PC-9 (cell line): ENCODE measurements around the gene PLXND1. TPM values are rescaled to one million over a fixed set of nuclear protein-coding genes. Genes with fewer than 3 reads are reported as not detected.

Source experiments
- BruUV-seq: library from RNA; stranded (reverse); fragments of 400-500 nt; replicated peaks from 2 replicates; lab custom pipeline; 2021; lab: Mats Ljungman, UMichigan
- CTCF ChIA-PET: fragments of 300-600 bp; sonication (Branson Sonifier 250); formaldehyde crosslinking; loops from one replicate; lab custom pipeline; 2022; ENCODE audit warnings: antibody characterized with exemption; lab: Charles Lee
- POLR2A ChIA-PET: fragments of 300-600 bp; sonication (Branson Sonifier 250); formaldehyde crosslinking; loops from one replicate; lab custom pipeline; 2022; ENCODE audit warnings: antibody characterized with exemption; ENCODE audit not compliant: unreplicated experiment; lab: Charles Lee
- DNase-seq, 2 experiments: peaks; one replicate each; pipeline versions ENCODE4 v3.0.0 to v3.0.0-alpha.2; 2015 to 2022; ENCODE audit warnings: mixed read lengths in 1 of 2
- H2AFZ ChIP-seq: fragments of 200-600 bp; sonication (generic); 2 replicates; pipeline ENCODE4 v1.8.1; 2017; ENCODE audit warnings: antibody characterized with exemption
- H3F3A ChIP-seq: fragments of 200-600 bp; sonication (generic); 2 replicates; pipeline ENCODE4 v1.8.1; 2017; ENCODE audit warnings: antibody characterized with exemption, mild to moderate bottlenecking, low read depth; ENCODE audit not compliant: insufficient read depth
- H3K27ac ChIP-seq: fragments of 200-600 bp; sonication (generic); 2 replicates; pipeline ENCODE4 v1.6.1; 2016; ENCODE audit warnings: mixed run types
- H3K27me3 ChIP-seq: fragments of 200-600 bp; sonication (generic); 2 replicates; pipeline ENCODE4 v1.6.1; 2016; ENCODE audit warnings: low read depth, mixed run types; ENCODE audit not compliant: insufficient read depth
- H3K36me3 ChIP-seq: fragments of 200-600 bp; sonication (generic); 2 replicates; pipeline ENCODE4 v1.6.1; 2016; ENCODE audit warnings: low read depth, mixed run types
- H3K4me1 ChIP-seq: fragments of 200-600 bp; sonication (generic); replicated peaks from 2 replicates; pipeline ENCODE4 v1.6.1; 2016; ENCODE audit warnings: mixed run types; ENCODE audit not compliant: insufficient read depth
- H3K4me2 ChIP-seq: fragments of 200-600 bp; sonication (generic); 2 replicates; pipeline ENCODE4 v1.6.1; 2017; ENCODE audit warnings: mixed run types
- H3K4me3 ChIP-seq: fragments of 200-600 bp; sonication (generic); 2 replicates; pipeline ENCODE4 v1.6.1; 2016; ENCODE audit warnings: mixed run types
- H3K79me2 ChIP-seq: fragments of 200-600 bp; sonication (generic); 2 replicates; pipeline ENCODE4 v1.6.1; 2017; ENCODE audit warnings: low read depth, mixed run types
- H3K9me2 ChIP-seq: fragments of 200-600 bp; sonication (generic); 2 replicates; pipeline ENCODE4 v1.8.1; 2017; ENCODE audit warnings: mild to moderate bottlenecking; ENCODE audit not compliant: insufficient read depth
- H3K9me3 ChIP-seq: fragments of 200-600 bp; sonication (generic); 2 replicates; pipeline ENCODE4 v1.8.1; 2016; ENCODE audit warnings: low read depth; ENCODE audit not compliant: insufficient read depth
- H4K20me1 ChIP-seq: fragments of 200-600 bp; sonication (generic); 2 replicates; pipeline ENCODE4 v1.8.1; 2017; ENCODE audit not compliant: insufficient read depth
- EZH2 ChIP-seq: fragments of 200-600 bp; sonication (generic); IDR thresholded peaks from 2 replicates; pipeline ENCODE4 v1.8.0; 2017; ENCODE audit warnings: antibody characterized with exemption, low read depth
- intact Hi-C: fragments of 100-400 bp; cut with micrococcal nuclease; formaldehyde crosslinking; loops from one replicate; pipeline ENCODE4 v1.10.0; 2022; ENCODE audit not compliant: unreplicated experiment
- total RNA-seq: library from RNA; stranded (reverse); gene quantifications from 2 replicates; pipeline ENCODE4 v1.2.3, GENCODE V29; 2021
- TF ChIP-seq, protein P1 (sequence below): fragments of 200-600 bp; sonication (generic); conservative IDR thresholded peaks from 2 replicates; pipeline ENCODE4 v1.6.1; 2017; ENCODE audit warnings: mixed run types, antibody characterized with exemption, mild to moderate bottlenecking, moderate library complexity

Gene PLXND1
- total RNA-seq, 1 experiment from 2014 or later = 44.4 TPM

DNA sequence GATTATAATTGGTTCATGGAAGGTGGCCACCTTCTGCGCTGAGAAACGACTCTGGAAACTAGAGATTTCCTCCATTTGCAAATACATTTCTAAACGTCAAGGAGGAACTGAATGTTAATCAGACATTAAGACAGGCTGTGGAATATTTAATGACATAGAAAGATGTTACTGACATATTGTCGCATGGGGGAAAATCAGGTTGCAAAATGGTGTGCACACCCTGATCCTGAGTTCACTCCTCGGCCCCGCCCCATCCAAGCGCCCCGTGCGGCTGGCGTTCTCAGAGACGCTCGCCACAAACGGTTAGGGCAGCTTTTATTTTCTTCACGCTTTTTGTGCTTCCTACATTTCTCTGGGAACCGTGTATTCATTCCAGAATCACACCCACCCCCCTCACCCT, 52.8 kb downstream of the PLXND1 start:
- no TSS peak for BruUV-seq
- no peak for DNase-seq
- TF ChIP-seq, protein P1, sequence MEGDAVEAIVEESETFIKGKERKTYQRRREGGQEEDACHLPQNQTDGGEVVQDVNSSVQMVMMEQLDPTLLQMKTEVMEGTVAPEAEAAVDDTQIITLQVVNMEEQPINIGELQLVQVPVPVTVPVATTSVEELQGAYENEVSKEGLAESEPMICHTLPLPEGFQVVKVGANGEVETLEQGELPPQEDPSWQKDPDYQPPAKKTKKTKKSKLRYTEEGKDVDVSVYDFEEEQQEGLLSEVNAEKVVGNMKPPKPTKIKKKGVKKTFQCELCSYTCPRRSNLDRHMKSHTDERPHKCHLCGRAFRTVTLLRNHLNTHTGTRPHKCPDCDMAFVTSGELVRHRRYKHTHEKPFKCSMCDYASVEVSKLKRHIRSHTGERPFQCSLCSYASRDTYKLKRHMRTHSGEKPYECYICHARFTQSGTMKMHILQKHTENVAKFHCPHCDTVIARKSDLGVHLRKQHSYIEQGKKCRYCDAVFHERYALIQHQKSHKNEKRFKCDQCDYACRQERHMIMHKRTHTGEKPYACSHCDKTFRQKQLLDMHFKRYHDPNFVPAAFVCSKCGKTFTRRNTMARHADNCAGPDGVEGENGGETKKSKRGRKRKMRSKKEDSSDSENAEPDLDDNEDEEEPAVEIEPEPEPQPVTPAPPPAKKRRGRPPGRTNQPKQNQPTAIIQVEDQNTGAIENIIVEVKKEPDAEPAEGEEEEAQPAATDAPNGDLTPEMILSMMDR = no peak
- no peak for TF ChIP-seq EZH2
- ChIA-PET POLR2A (no interaction called here), CTCF (no interaction called here)
- H3K9me3 ChIP-seq = no peaks in the 10 kb centered on the region
- intact Hi-C loops = no loop called here
- H3K4me1 ChIP-seq = peaks cover 22% of the 10 kb centered on the region
- no peaks in the 10 kb centered on the region for H4K20me1 ChIP-seq
- H3K36me3 ChIP-seq = no peaks in the 10 kb centered on the region
- no peak overlapping the region for H3K4me3 ChIP-seq
- H2AFZ ChIP-seq = no peak overlapping the region
- H3F3A ChIP-seq = no peaks in the 10 kb centered on the region; the same call in 1 of the 2 replicates
- no peak overlapping the region for H3K4me2 ChIP-seq
- no peaks in the 10 kb centered on the region for H3K27me3 ChIP-seq
- no peak overlapping the region for H3K27ac ChIP-seq
- H3K9me2 ChIP-seq = no peaks in the 10 kb centered on the region
- H3K79me2 ChIP-seq = no peaks in the 10 kb centered on the region

DNA sequence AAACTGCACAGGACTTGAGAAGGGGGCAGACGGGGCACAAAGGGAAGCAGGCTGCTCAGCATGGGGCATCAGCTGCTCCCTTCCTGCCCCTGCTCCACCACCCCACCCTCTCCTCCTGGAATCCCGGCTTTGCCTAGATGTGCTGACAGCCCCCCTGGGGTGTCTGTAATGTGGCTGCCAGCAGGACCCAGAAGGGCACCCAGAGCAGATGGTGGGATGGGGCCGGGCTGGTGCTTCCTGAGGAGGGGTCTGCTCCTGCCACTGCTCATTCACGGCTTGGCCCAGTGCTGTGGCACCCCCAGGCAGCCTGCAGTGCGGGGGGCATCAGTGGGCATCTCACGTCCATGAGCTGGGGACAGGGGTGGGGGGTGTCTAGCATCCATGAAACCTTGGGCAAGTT, 53.3 kb downstream of the PLXND1 start:
- TF ChIP-seq EZH2 = no peak
- TF ChIP-seq, protein P1 = no peak
- DNase-seq = no peak
- H3K36me3 ChIP-seq = no peaks in the 10 kb centered on the region
- H3K4me1 ChIP-seq = peaks cover 17% of the 10 kb centered on the region
- ChIA-PET CTCF (no interaction called here), POLR2A (no interaction called here)
- BruUV-seq = no TSS peak
- no peaks in the 10 kb centered on the region for H4K20me1 ChIP-seq
- no peak overlapping the region for H3K27ac ChIP-seq
- no peak overlapping the region for H3K4me3 ChIP-seq
- no peaks in the 10 kb centered on the region for H3K9me3 ChIP-seq
- H3F3A ChIP-seq = no peaks in the 10 kb centered on the region; the same call in 1 of the 2 replicates
- H2AFZ ChIP-seq = no peak overlapping the region
- no peaks in the 10 kb centered on the region for H3K9me2 ChIP-seq
- H3K79me2 ChIP-seq = no peaks in the 10 kb centered on the region
- H3K27me3 ChIP-seq = no peaks in the 10 kb centered on the region
- no peak overlapping the region for H3K4me2 ChIP-seq
- intact Hi-C loops = no loop called here

DNA sequence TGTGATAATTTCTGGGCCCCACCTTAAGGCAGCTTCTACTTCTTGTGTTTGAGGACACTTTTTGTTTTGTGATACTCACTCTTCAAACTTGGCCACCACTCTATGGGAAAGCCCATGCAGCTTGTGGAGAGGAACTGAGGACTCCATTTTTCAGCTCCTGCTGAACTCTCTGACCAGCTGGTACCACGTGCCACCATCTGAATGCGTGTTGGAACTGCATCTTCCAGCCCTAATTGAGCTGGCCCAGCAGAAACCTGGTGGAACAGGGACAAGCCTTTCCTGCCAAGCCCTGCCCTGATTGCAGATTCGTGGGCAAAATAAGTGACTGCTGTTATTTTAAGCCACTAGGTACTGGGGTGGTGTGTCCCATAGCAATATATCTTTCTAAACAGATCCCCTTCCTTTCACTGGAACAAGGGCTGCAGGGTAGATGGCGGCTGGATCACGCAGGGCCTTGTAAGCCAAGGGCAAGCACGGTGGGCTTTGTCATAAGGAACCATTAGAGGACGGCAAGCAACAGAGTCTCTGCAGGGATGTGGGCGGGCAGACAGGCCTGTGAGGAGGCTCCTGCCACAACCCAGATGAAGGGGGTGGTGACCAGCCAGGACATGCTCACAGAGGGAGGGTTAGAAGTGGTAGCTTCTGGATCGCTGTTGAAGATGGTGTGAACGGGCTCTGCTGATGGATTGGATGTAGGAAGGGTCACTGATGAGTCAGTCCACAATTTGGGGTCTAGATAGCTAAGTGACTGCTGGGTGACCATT, 54.0 kb downstream of the PLXND1 start:
- Histone ChIP-seq H3K9me2 (no peaks in the 10 kb centered on the region), H3K9me3 (no peaks in the 10 kb centered on the region), H2AFZ (no peak overlapping the region), H3F3A (no peaks in the 10 kb centered on the region), H3K27ac (no peak overlapping the region), H3K4me3 (no peak overlapping the region), H3K27me3 (no peaks in the 10 kb centered on the region), H3K4me1 (peaks cover 14% of the 10 kb centered on the region), H3K4me2 (no peak overlapping the region), H3K36me3 (no peaks in the 10 kb centered on the region), H3K79me2 (no peaks in the 10 kb centered on the region), H4K20me1 (no peaks in the 10 kb centered on the region)
- intact Hi-C loops = no loop called here
- no peak for DNase-seq
- ChIA-PET POLR2A (no interaction called here), CTCF (no interaction called here)
- TF ChIP-seq, protein P1 = no peak
- TF ChIP-seq EZH2 = no peak
- no TSS peak for BruUV-seq
